A549 (cell line): ENCODE measurements around the gene ACVRL1. TPM values are rescaled to one million over a fixed set of nuclear protein-coding genes. Genes with fewer than 3 reads are reported as not detected.

Source experiments
- ATAC-seq, 2 experiments: fragments of 200-7000 bp in 1 of 2; fragments of >200 bp in 1 of 2; cut with Nextera tagmentation in 1 of 2; cut with Tn5 transposase in 1 of 2; 3 replicates each; pipeline versions ENCODE4 v1.8.0 to v1.9.1; 2018 to 2020; ENCODE audit warnings: mild to moderate bottlenecking in 1 of 2, moderate library complexity in 1 of 2
- CTCF ChIA-PET: fragments of 300-600 bp; sonication (Branson Sonifier 250); formaldehyde crosslinking; extraction: SDS; loops from one replicate; lab custom pipeline; 2021; ENCODE audit warnings: antibody characterized with exemption, inconsistent platforms; lab: Yijun Ruan, JAX
- POLR2A ChIA-PET: fragments of 350-600 bp; formaldehyde crosslinking; extraction: SDS; loops from one replicate; lab custom pipeline; 2021; ENCODE audit warnings: antibody characterized with exemption, inconsistent platforms; lab: Yijun Ruan, JAX
- DNase-seq, 2 experiments: peaks; one replicate each; pipeline versions ENCODE4 v3.0.0 to v3.0.0-alpha.2; 2011 to 2016; ENCODE audit warnings: low read depth in 1 of 2, low spot score in 1 of 2
- FAIRE-seq: peaks from 2 replicates; lab custom pipeline; 2011; peaks lifted over from hg19 to GRCh38; lab: Jason Lieb, UNC
- H3K27ac ChIP-seq, 2 experiments: fragments of >200 bp; sonication (Bioruptor Twin); formaldehyde crosslinking; 3 replicates each; pipeline ENCODE4 v1.5.1; 2016 to 2017
- H3K4me1 ChIP-seq: fragments of >200 bp; sonication (Bioruptor Twin); formaldehyde crosslinking; 3 replicates; pipeline ENCODE4 v1.6.1; 2016
- H3K4me2 ChIP-seq: fragments of >200 bp; sonication (Bioruptor Twin); formaldehyde crosslinking; 3 replicates; pipeline ENCODE4 v1.6.1; 2016
- H3K4me3 ChIP-seq: fragments of >200 bp; sonication (Bioruptor Twin); formaldehyde crosslinking; 3 replicates; pipeline ENCODE4 v1.5.1; 2016
- H3K9me3 ChIP-seq: fragments of >200 bp; sonication (Bioruptor Twin); formaldehyde crosslinking; 3 replicates; pipeline ENCODE4 v1.6.1; 2016
- BHLHE40 ChIP-seq: IDR thresholded peaks from 2 replicates; pipeline ENCODE4 v1.6.1; 2012; ENCODE audit warnings: low read depth, low read length, inconsistent platforms
- CBX8 ChIP-seq: fragments of 200-600 bp; sonication (generic); IDR thresholded peaks from 2 replicates; pipeline ENCODE4 v1.6.1; 2016
- CHD2 ChIP-seq: fragments of 150-350 bp; IDR thresholded peaks from 2 replicates; pipeline ENCODE4 v1.6.1; 2014; ENCODE audit warnings: low read length; ENCODE audit not compliant: partially characterized antibody
- EHF ChIP-seq: fragments of 250-450 bp; sonication (Bioruptor Pico); IDR thresholded peaks from 2 replicates; pipeline ENCODE4 v1.5.0; 2020; ENCODE audit warnings: mild to moderate bottlenecking
- EHMT2 ChIP-seq: fragments of 200-600 bp; sonication (generic); IDR thresholded peaks from 2 replicates; pipeline ENCODE4 v1.6.1; 2016; ENCODE audit warnings: antibody characterized with exemption, low read depth, mild to moderate bottlenecking, moderate library complexity
- FOSB ChIP-seq: fragments of 250-450 bp; sonication (Bioruptor Pico); IDR thresholded peaks from 2 replicates; pipeline ENCODE4 v1.5.0; 2020; ENCODE audit warnings: mild to moderate bottlenecking, moderate library complexity
- FOSL2 ChIP-seq, 2 experiments: fragments of 450-650 bp in 1 of 2; fragments of >200 bp in 1 of 2; sonication (Bioruptor Twin) in 1 of 2; formaldehyde crosslinking; IDR thresholded peaks; 2 replicates each; pipeline versions ENCODE4 v1.5.0 to v1.6.1; 2016 to 2020; ENCODE audit warnings: mild to moderate bottlenecking in 1 of 2, moderate library complexity in 1 of 2
- FOXS1 ChIP-seq: fragments of 250-450 bp; sonication (Bioruptor Pico); IDR thresholded peaks from 2 replicates; pipeline ENCODE4 v1.5.0; 2020; ENCODE audit warnings: mild to moderate bottlenecking, moderate library complexity
- GATA3 ChIP-seq: IDR thresholded peaks from 2 replicates; pipeline ENCODE4 v1.6.1; 2012; ENCODE audit warnings: borderline replicate concordance
- HDAC2 ChIP-seq: fragments of 200-600 bp; sonication (generic); IDR thresholded peaks from 2 replicates; pipeline ENCODE4 v1.6.1; 2016
- HEYL ChIP-seq: fragments of 250-450 bp; sonication (Bioruptor Pico); IDR thresholded peaks from 2 replicates; pipeline ENCODE4 v1.8.0; 2021; ENCODE audit warnings: mild to moderate bottlenecking, moderate library complexity
- HOXB13 ChIP-seq: fragments of 250-450 bp; sonication (Bioruptor Pico); IDR thresholded peaks from 2 replicates; pipeline ENCODE4 v1.5.0; 2020; ENCODE audit warnings: low read depth, mild to moderate bottlenecking, moderate library complexity
- HOXB5 ChIP-seq: fragments of 250-450 bp; sonication (Bioruptor Pico); IDR thresholded peaks from 2 replicates; pipeline ENCODE4 v1.5.0; 2020; ENCODE audit warnings: mild to moderate bottlenecking, moderate library complexity
- MAZ ChIP-seq: fragments of 150-350 bp; IDR thresholded peaks from 2 replicates; pipeline ENCODE4 v1.6.1; 2014; ENCODE audit warnings: antibody characterized with exemption, low read depth, low read length, borderline replicate concordance
- PHF8 ChIP-seq: fragments of 200-600 bp; sonication (generic); IDR thresholded peaks from 2 replicates; pipeline ENCODE4 v1.6.1; 2016; ENCODE audit warnings: low read depth, mild to moderate bottlenecking, antibody characterized with exemption, moderate library complexity, borderline replicate concordance
- POLR2AphosphoS2 ChIP-seq: conservative IDR thresholded peaks from 2 replicates; pipeline ENCODE4 v1.6.1; 2012; ENCODE audit warnings: low read length, improper control_type of control experiment, inconsistent platforms
- RARB ChIP-seq: fragments of 250-450 bp; sonication (Bioruptor Pico); IDR thresholded peaks from 2 replicates; pipeline ENCODE4 v1.8.0; 2021; ENCODE audit warnings: mild to moderate bottlenecking, moderate library complexity
- RNF2 ChIP-seq: fragments of 200-600 bp; sonication (generic); IDR thresholded peaks from 2 replicates; pipeline ENCODE4 v1.6.1; 2016; ENCODE audit warnings: low read depth, mild to moderate bottlenecking, antibody characterized with exemption, moderate library complexity, borderline replicate concordance
- ZFP36 ChIP-seq: fragments of 450-650 bp; IDR thresholded peaks from 2 replicates; pipeline ENCODE4 v1.6.1; 2014; ENCODE audit warnings: borderline replicate concordance; ENCODE audit not compliant: partially characterized antibody
- ZNF302 ChIP-seq: fragments of 250-450 bp; sonication (Bioruptor Pico); IDR thresholded peaks from 2 replicates; pipeline ENCODE4 v1.9.0; 2021; ENCODE audit warnings: inconsistent platforms, mild to moderate bottlenecking, moderate library complexity
- ZSCAN20 ChIP-seq: fragments of 250-450 bp; sonication (Bioruptor Pico); IDR thresholded peaks from 2 replicates; pipeline ENCODE4 v1.8.0; 2022; ENCODE audit warnings: mild to moderate bottlenecking, moderate library complexity
- WGBS: methylation state at CpG from one replicate; pipeline ENCODE4 v1.1.6; 2017; ENCODE audit errors: missing lambda C conversion rate; 5-methylcytosine and 5-hydroxymethylcytosine counted together
- polyA plus RNA-seq, 4 experiments: library from polyadenylated mRNA; depleted of rRNA in 3 of 4; stranded (reverse); fragments of >200 nt; fragmentation: RNase III in 1 of 4; extraction: RNeasy Plus Mini Kit Qiagen cat#74134 plus additional on column Dnase treatment in 1 of 4; gene quantifications; 2 replicates in 3 of 4; 3 replicates in 1 of 4; pipeline ENCODE4 v1.2.3, GENCODE V29; 2011 to 2017
- TF ChIP-seq, protein P1 (sequence below): fragments of >200 bp; sonication (Bioruptor Twin); formaldehyde crosslinking; IDR thresholded peaks from 2 replicates; pipeline ENCODE4 v1.6.1; 2016
- TF ChIP-seq, protein P2 (sequence below): IDR thresholded peaks from 2 replicates; pipeline ENCODE4 v1.6.1; 2012
- TF ChIP-seq, protein P3 (sequence below): fragments of 250-450 bp; sonication (Bioruptor Pico); IDR thresholded peaks from 2 replicates; pipeline ENCODE4 v1.5.0; 2020; ENCODE audit warnings: low read depth, mild to moderate bottlenecking, moderate library complexity
- TF ChIP-seq, protein P4 (sequence below): fragments of 200-600 bp; sonication (generic); IDR thresholded peaks from 2 replicates; pipeline ENCODE4 v1.6.1; 2016; ENCODE audit warnings: antibody characterized with exemption, mild to moderate bottlenecking, moderate library complexity

The ACVRL1 gene
- polyA plus RNA-seq, 2 of the 4 experiments (the other 2 are of a cell fraction), result 0.03 TPM; not detected in 1

DNA sequence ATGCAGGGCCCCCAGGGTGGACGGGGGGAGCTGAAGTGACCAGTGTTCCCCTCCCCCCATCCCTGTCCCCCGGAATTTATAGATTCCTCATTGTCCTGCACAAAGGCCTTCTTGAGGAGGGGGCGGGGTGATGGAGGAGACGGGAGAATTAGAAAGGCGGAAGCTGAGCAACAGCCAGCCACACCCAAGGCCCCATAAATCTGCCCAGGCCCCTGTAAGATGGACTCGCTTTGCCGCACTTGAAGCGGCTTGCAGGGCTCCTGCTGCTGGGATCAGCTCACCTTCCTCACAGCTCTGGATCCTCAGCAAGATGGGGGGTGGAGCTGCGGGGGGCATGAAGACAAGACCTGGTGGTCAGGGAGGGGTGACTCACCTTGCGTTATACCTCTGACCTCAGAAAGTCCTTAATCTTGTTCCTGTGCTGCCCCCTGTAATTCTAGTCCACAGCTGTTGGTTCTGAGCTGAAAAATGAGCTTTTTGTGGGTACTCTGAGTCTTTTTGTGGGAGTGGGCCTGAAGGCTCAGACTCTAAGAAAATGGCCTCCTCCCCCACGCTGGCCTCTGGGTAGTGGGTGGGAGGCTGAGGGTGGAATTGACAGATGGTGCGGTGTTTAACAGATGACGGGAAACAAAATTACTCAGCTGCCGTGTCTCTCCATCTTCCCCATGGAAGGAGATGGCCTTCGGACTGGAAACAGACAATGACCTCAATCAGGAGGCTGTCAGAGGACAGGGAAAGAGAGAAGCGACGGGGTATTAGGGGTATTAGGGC is 35.2 kb upstream of the ACVRL1 start:
- FAIRE-seq (no peak), ATAC-seq (no peak), DNase-seq (no peak)
- WGBS, result 71% methylated on average over 17 of the region's 17 CpGs
- TF ChIP-seq RNF2 (no peak), ZFP36 (no peak), ZSCAN20 (no peak), EHF (no peak), ZNF302 (CRISPR knock-in tag) (no peak), HOXB5 (CRISPR knock-in tag) (no peak), CBX8 (no peak)
- no peaks in the 10 kb centered on the region for H3K4me1 ChIP-seq
- H3K4me3 ChIP-seq, result no peak overlapping the region
- no peak overlapping the region for H3K27ac ChIP-seq
- H3K4me2 ChIP-seq, result no peak overlapping the region
- CTCF ChIA-PET, result interaction anchor here (0.6 to 2.7 kb wide), 8 partner anchors 10 to 1774 kb away, joined by 3 to 6 read pairs (median 4); no protein-coding TSS in a partner anchor
- no peaks in the 10 kb centered on the region for H3K9me3 ChIP-seq
- POLR2A ChIA-PET, result no interaction called here

DNA sequence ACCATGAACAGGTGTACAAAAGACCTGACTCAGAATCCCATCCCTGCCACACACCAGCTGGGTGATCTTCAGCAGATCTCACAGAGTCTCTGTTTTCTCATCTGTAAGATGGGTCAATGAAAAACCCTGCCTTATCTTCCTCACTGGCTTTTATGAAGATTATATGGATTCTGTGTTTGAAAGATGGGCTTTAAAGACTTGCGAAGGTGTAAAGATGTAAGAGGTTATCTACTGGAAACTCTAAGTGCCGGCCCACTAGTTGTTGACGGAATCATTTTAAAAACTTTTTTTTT is 34.7 kb upstream of the ACVRL1 start:
- TF ChIP-seq PHF8 (no peak), FOSL2 (IDR thresholded peaks at IDR 0.05) (no peak), FOSL2 (CRISPR knock-in tag; IDR thresholded peaks at IDR 0.05) (no peak), HDAC2 (no peak), CHD2 (no peak), FOXS1 (CRISPR knock-in tag) (no peak), GATA3 (no peak), POLR2AphosphoS2 (no peak), ZNF302 (CRISPR knock-in tag) (no peak), HOXB5 (CRISPR knock-in tag) (no peak), MAZ (no peak)
- TF ChIP-seq, protein P1, sequence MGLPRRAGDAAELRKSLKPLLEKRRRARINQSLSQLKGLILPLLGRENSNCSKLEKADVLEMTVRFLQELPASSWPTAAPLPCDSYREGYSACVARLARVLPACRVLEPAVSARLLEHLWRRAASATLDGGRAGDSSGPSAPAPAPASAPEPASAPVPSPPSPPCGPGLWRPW, result no peak
- TF ChIP-seq, protein P2, sequence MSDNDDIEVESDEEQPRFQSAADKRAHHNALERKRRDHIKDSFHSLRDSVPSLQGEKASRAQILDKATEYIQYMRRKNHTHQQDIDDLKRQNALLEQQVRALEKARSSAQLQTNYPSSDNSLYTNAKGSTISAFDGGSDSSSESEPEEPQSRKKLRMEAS, result no peak
- FAIRE-seq (no peak), ATAC-seq (no peak), DNase-seq (no peak)
- Histone ChIP-seq H3K4me2 (no peak overlapping the region), H3K4me1 (no peaks in the 10 kb centered on the region), H3K27ac (no peak overlapping the region), H3K4me3 (no peak overlapping the region), H3K9me3 (no peaks in the 10 kb centered on the region)
- 93% methylated on average over 3 of the region's 3 CpGs for WGBS
- POLR2A ChIA-PET, result no interaction called here
- CTCF ChIA-PET, result interaction anchor here (1.0 to 2.7 kb wide), 5 partner anchors 9 to 52 kb away, joined by 3 to 6 read pairs (median 4); no protein-coding TSS in a partner anchor

DNA sequence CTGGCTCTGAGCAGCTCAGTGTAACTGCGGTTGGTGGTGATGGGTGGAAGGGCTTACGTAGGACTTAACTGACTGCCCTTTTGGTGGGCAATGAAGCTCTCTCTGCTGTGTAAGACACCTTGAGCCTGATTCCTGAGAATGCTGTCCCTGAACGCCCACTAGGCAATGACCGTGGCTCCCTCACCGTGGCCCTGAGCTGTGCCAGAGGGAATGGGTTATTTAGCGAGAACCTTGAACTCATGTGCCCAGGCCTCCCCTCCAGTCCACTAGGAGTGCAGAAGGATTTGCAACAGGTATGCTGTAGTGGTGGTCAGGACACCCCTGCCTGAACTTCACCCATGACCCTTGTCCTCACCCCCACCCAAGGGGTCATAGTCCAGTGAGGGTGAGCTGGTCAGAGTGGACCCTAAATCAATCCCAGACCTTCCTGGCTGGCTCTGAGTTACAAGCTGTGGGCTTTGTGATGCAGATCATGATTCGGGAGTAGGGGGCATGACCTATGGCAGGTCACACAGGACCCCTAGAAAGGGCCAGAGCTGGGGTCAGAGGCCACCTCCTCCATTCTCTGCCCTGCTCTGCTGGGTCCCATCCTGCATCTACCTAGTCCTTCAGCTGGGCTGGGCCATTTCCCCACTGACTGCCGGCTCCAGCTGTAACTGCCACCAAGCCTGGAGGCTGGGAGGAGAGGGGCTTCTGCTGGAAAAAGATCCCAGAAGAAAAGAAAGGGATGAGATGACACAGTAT is 33.9 kb upstream of the ACVRL1 start:
- no peaks in the 10 kb centered on the region for H3K9me3 ChIP-seq
- no peak overlapping the region for H3K4me2 ChIP-seq
- CTCF ChIA-PET, result interaction anchor here (0.8 to 4.4 kb wide), 8 partner anchors 9 to 452 kb away, joined by 3 to 69 read pairs (median 4); partner anchors contain the start of gene SLC4A8
- H3K4me1 ChIP-seq, result no peaks in the 10 kb centered on the region
- DNase-seq (no peak), FAIRE-seq (no peak), ATAC-seq (no peak)
- 73% methylated on average over 7 of the region's 8 CpGs for WGBS
- H3K4me3 ChIP-seq, result no peak overlapping the region
- no peak overlapping the region for H3K27ac ChIP-seq
- POLR2A ChIA-PET, result no interaction called here
- TF ChIP-seq BHLHE40 (no peak), EHF (no peak), MAZ (no peak), HEYL (CRISPR knock-in tag) (no peak), RARB (CRISPR knock-in tag) (no peak), FOXS1 (CRISPR knock-in tag) (no peak), HOXB13 (CRISPR knock-in tag) (no peak), EHMT2 (no peak), FOSB (no peak), HOXB5 (CRISPR knock-in tag) (no peak)
- TF ChIP-seq, protein P3, sequence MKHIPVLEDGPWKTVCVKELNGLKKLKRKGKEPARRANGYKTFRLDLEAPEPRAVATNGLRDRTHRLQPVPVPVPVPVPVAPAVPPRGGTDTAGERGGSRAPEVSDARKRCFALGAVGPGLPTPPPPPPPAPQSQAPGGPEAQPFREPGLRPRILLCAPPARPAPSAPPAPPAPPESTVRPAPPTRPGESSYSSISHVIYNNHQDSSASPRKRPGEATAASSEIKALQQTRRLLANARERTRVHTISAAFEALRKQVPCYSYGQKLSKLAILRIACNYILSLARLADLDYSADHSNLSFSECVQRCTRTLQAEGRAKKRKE (CRISPR knock-in tag), result no peak
- TF ChIP-seq, protein P4, sequence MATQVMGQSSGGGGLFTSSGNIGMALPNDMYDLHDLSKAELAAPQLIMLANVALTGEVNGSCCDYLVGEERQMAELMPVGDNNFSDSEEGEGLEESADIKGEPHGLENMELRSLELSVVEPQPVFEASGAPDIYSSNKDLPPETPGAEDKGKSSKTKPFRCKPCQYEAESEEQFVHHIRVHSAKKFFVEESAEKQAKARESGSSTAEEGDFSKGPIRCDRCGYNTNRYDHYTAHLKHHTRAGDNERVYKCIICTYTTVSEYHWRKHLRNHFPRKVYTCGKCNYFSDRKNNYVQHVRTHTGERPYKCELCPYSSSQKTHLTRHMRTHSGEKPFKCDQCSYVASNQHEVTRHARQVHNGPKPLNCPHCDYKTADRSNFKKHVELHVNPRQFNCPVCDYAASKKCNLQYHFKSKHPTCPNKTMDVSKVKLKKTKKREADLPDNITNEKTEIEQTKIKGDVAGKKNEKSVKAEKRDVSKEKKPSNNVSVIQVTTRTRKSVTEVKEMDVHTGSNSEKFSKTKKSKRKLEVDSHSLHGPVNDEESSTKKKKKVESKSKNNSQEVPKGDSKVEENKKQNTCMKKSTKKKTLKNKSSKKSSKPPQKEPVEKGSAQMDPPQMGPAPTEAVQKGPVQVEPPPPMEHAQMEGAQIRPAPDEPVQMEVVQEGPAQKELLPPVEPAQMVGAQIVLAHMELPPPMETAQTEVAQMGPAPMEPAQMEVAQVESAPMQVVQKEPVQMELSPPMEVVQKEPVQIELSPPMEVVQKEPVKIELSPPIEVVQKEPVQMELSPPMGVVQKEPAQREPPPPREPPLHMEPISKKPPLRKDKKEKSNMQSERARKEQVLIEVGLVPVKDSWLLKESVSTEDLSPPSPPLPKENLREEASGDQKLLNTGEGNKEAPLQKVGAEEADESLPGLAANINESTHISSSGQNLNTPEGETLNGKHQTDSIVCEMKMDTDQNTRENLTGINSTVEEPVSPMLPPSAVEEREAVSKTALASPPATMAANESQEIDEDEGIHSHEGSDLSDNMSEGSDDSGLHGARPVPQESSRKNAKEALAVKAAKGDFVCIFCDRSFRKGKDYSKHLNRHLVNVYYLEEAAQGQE, result no peak
- TF ChIP-seq, protein P2, result no peak
